Measurements from ENCODE around the gene VTI1A. TPM values are rescaled to one million over a fixed set of nuclear protein-coding genes. Genes with fewer than 3 reads are reported as not detected.

The VTI1A gene
- total RNA-seq, 1 donor from 2014 or later, result 30.1 TPM

- no peak for DNase-seq (ENCODE audit: low read depth)
- no peak overlapping the region for H3K4me3 ChIP-seq (ENCODE audit: low read depth, low read length)
- no peak for TF ChIP-seq CTCF (conservative IDR thresholded peaks at IDR 0.05; ENCODE audit: low read depth, low read length)
These were observed 160.5 kb downstream of the VTI1A start for GRCh38 chr10:112607506-112607905.

- DNase-seq (ENCODE audit: low read depth), result no peak
- no peak overlapping the region for H3K4me3 ChIP-seq (ENCODE audit: low read depth, low read length)
- TF ChIP-seq CTCF (conservative IDR thresholded peaks at IDR 0.05; ENCODE audit: low read depth, low read length), result no peak
These were observed 166.6 kb downstream of the VTI1A start for GRCh38 chr10:112613620-112614019.

- no peak for DNase-seq (ENCODE audit: low read depth)
- no peak for TF ChIP-seq CTCF (conservative IDR thresholded peaks at IDR 0.05; ENCODE audit: low read depth, low read length)
- no peak overlapping the region for H3K4me3 ChIP-seq (ENCODE audit: low read depth, low read length)
These were observed 167.1 kb downstream of the VTI1A start for GRCh38 chr10:112614072-112614471.

- TF ChIP-seq CTCF (conservative IDR thresholded peaks at IDR 0.05; ENCODE audit: low read depth, low read length), result no peak
- no peak for DNase-seq (ENCODE audit: low read depth)
- H3K4me3 ChIP-seq (ENCODE audit: low read depth, low read length), result no peak overlapping the region
These were observed 167.6 kb downstream of the VTI1A start for GRCh38 chr10:112614586-112614985.

- DNase-seq (ENCODE audit: low read depth), result no peak
- no peak overlapping the region for H3K4me3 ChIP-seq (ENCODE audit: low read depth, low read length)
- TF ChIP-seq CTCF (conservative IDR thresholded peaks at IDR 0.05; ENCODE audit: low read depth, low read length), result no peak
These were observed 168.3 kb downstream of the VTI1A start for GRCh38 chr10:112615269-112615668.

GRCh38 chr10:112616647-112617046, 169.6 kb downstream of the VTI1A start:
- no peak for DNase-seq (ENCODE audit: low read depth)
- no peak for TF ChIP-seq CTCF (conservative IDR thresholded peaks at IDR 0.05; ENCODE audit: low read depth, low read length)

GRCh38 chr10:112618814-112619213, 171.8 kb downstream of the VTI1A start:
- H3K4me3 ChIP-seq (ENCODE audit: low read depth, low read length), result no peak overlapping the region
- DNase-seq (ENCODE audit: low read depth), result no peak
- no peak for TF ChIP-seq CTCF (conservative IDR thresholded peaks at IDR 0.05; ENCODE audit: low read depth, low read length)

More at GRCh38 chr10:112616647-112617046, 169.6 kb downstream of the VTI1A start:
- no peak overlapping the region for H3K4me3 ChIP-seq (ENCODE audit: low read depth, low read length)

All from epithelial cell of proximal tubule (primary cell).